Caco-2 (cell line): ENCODE data around the gene AAGAB. TPM values are rescaled to one million over a fixed set of nuclear protein-coding genes. Genes with fewer than 3 reads are reported as not detected.

Experiments
- BruUV-seq: library from RNA; stranded (reverse); fragments of 400-500 nt; replicated peaks from 2 replicates; lab custom pipeline; 2021; lab: Mats Ljungman, UMichigan
- CTCF ChIA-PET: fragments of 300-600 bp; sonication (Branson Sonifier 250); formaldehyde crosslinking; loops from one replicate; lab custom pipeline; 2022; ENCODE audit warnings: antibody characterized with exemption; lab: Charles Lee
- POLR2A ChIA-PET: fragments of 300-600 bp; sonication (Branson Sonifier 250); formaldehyde crosslinking; loops from one replicate; lab custom pipeline; 2022; ENCODE audit warnings: antibody characterized with exemption; lab: Charles Lee
- DNase-seq, 2 experiments: peaks; one replicate each; pipeline versions ENCODE4 v3.0.0 to v3.0.0-alpha.2; 2020 to 2022
- H3K27me3 ChIP-seq: replicated peaks from 2 replicates; pipeline ENCODE4 v1.6.0; 2011; ENCODE audit warnings: low read length; ENCODE audit not compliant: control insufficient read depth, insufficient read depth
- H3K36me3 ChIP-seq: 2 replicates; pipeline ENCODE4 v1.5.1; 2011; ENCODE audit warnings: low read length; ENCODE audit not compliant: control insufficient read depth, insufficient read depth
- H3K4me1 ChIP-seq: fragments of 250-450 bp; sonication (Bioruptor Pico); 2 replicates; pipeline ENCODE4 v1.5.1; 2020; ENCODE audit warnings: mild to moderate bottlenecking
- H3K4me3 ChIP-seq: 2 replicates; pipeline ENCODE4 v1.5.1; 2011; ENCODE audit warnings: low read depth, mild to moderate bottlenecking, control low read depth, low read length
- H3K9me3 ChIP-seq: fragments of 250-450 bp; sonication (Bioruptor Pico); 2 replicates; pipeline ENCODE4 v1.5.1; 2020; ENCODE audit warnings: mild to moderate bottlenecking, moderate library complexity
- H3K27ac Mint-ChIP-seq: one replicate; pipeline ENCODE4 v1.8.0; 2022; ENCODE audit warnings: mixed read lengths; ENCODE audit not compliant: unreplicated experiment
- H3K27me3 Mint-ChIP-seq: one replicate; pipeline ENCODE4 v1.8.0; 2022; ENCODE audit warnings: mixed read lengths; ENCODE audit not compliant: insufficient read depth, unreplicated experiment
- H3K36me3 Mint-ChIP-seq: one replicate; pipeline ENCODE4 v1.8.0; 2022; ENCODE audit warnings: mild to moderate bottlenecking, mixed read lengths; ENCODE audit not compliant: insufficient read depth, unreplicated experiment
- H3K4me1 Mint-ChIP-seq: one replicate; pipeline ENCODE4 v1.8.0; 2022; ENCODE audit warnings: low read depth, mixed read lengths; ENCODE audit not compliant: unreplicated experiment
- H3K4me3 Mint-ChIP-seq: one replicate; pipeline ENCODE4 v1.8.0; 2022; ENCODE audit warnings: mild to moderate bottlenecking, moderate library complexity, mixed read lengths; ENCODE audit not compliant: unreplicated experiment
- H3K9me3 Mint-ChIP-seq: one replicate; pipeline ENCODE4 v1.8.0; 2022; ENCODE audit warnings: mixed read lengths; ENCODE audit not compliant: unreplicated experiment
- intact Hi-C: fragments of 100-400 bp; cut with micrococcal nuclease; formaldehyde crosslinking; loops from one replicate; pipeline ENCODE4 v1.10.0; 2022; ENCODE audit not compliant: unreplicated experiment
- total RNA-seq: library from RNA; stranded (reverse); gene quantifications from 2 replicates; pipeline ENCODE4 v1.2.3, GENCODE V29; 2022
- TF ChIP-seq, protein P1 (sequence below), 2 experiments: fragments of 200-600 bp in 1 of 2; IDR thresholded peaks; 1 replicate in 1 of 2; 2 replicates in 1 of 2; pipeline versions ENCODE4 v1.5.1 to v1.8.0; 2011 to 2022; ENCODE audit warnings: antibody characterized with exemption in 1 of 2, control low read depth in 1 of 2, inconsistent platforms in 1 of 2, low read depth in 1 of 2, low read length in 1 of 2, mild to moderate bottlenecking in 1 of 2, moderate library complexity in 1 of 2; ENCODE audit not compliant: insufficient read depth in 1 of 2, severe bottlenecking in 1 of 2, unreplicated experiment in 1 of 2

The AAGAB gene
- total RNA-seq, 1 experiment from 2014 or later = 64.6 TPM

DNA sequence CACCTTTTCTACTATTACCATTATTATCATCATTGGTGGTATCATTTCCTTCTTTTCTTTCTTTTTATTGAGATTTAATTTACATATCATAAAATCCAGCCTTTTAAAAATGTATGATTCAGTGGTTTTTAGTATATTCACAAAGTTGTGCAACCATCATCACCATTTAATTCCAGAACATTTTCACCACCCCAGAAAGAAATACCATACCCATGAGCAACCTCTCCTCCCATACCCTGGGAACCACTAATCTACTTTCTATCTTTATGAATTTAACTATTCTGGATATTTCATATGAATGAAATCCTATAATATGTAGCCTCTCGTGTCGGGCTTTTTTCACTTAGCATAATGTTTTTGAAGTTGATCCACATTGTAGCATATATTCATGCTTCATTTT, 29.1 kb downstream of the AAGAB start:
- Histone ChIP-seq H3K4me3 (no peak overlapping the region), H3K27me3 (no peaks in the 10 kb centered on the region), H3K36me3 (no peaks in the 10 kb centered on the region), H3K9me3 (no peaks in the 10 kb centered on the region), H3K4me1 (no peaks in the 10 kb centered on the region)
- TF ChIP-seq, protein P1, sequence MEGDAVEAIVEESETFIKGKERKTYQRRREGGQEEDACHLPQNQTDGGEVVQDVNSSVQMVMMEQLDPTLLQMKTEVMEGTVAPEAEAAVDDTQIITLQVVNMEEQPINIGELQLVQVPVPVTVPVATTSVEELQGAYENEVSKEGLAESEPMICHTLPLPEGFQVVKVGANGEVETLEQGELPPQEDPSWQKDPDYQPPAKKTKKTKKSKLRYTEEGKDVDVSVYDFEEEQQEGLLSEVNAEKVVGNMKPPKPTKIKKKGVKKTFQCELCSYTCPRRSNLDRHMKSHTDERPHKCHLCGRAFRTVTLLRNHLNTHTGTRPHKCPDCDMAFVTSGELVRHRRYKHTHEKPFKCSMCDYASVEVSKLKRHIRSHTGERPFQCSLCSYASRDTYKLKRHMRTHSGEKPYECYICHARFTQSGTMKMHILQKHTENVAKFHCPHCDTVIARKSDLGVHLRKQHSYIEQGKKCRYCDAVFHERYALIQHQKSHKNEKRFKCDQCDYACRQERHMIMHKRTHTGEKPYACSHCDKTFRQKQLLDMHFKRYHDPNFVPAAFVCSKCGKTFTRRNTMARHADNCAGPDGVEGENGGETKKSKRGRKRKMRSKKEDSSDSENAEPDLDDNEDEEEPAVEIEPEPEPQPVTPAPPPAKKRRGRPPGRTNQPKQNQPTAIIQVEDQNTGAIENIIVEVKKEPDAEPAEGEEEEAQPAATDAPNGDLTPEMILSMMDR (IDR thresholded peaks at IDR 0.05; ENCODE audit: insufficient read depth in 1 of 2, low read depth in 1 of 2, low read length in 1 of 2, severe bottlenecking in 1 of 2, unreplicated experiment in 1 of 2) = no peak
- no peaks in the 10 kb centered on the region for H3K27me3 Mint-ChIP-seq
- BruUV-seq = no TSS peak
- intact Hi-C loops = no loop called here
- no peak overlapping the region for H3K4me3 Mint-ChIP-seq
- no peaks in the 10 kb centered on the region for H3K9me3 Mint-ChIP-seq
- POLR2A ChIA-PET = interaction anchor here (0.6 kb wide), 1 partner anchor 75 kb away, joined by 6 read pairs; no protein-coding TSS in a partner anchor
- no peaks in the 10 kb centered on the region for H3K4me1 Mint-ChIP-seq
- DNase-seq = no peak
- H3K27ac Mint-ChIP-seq = no peak overlapping the region
- peaks cover 11% of the 10 kb centered on the region for H3K36me3 Mint-ChIP-seq
- CTCF ChIA-PET = no interaction called here

GRCh38 chr15:67224889-67225288, 29.6 kb downstream of the AAGAB start:
- H3K9me3 ChIP-seq = no peaks in the 10 kb centered on the region
- H3K9me3 Mint-ChIP-seq = no peaks in the 10 kb centered on the region
- H3K4me3 Mint-ChIP-seq = no peak overlapping the region
- H3K36me3 Mint-ChIP-seq = peaks cover 11% of the 10 kb centered on the region
- H3K4me1 ChIP-seq = no peaks in the 10 kb centered on the region
- no peaks in the 10 kb centered on the region for H3K4me1 Mint-ChIP-seq
- TF ChIP-seq, protein P1 (IDR thresholded peaks at IDR 0.05; ENCODE audit: insufficient read depth in 1 of 2, low read depth in 1 of 2, low read length in 1 of 2, severe bottlenecking in 1 of 2, unreplicated experiment in 1 of 2) = no peak
- no peaks in the 10 kb centered on the region for H3K27me3 Mint-ChIP-seq
- BruUV-seq = no TSS peak
- intact Hi-C loops = no loop called here
- H3K36me3 ChIP-seq = no peaks in the 10 kb centered on the region
- no peak overlapping the region for H3K4me3 ChIP-seq
- no peaks in the 10 kb centered on the region for H3K27me3 ChIP-seq
- no peak overlapping the region for H3K27ac Mint-ChIP-seq
- ChIA-PET POLR2A (interaction anchor here (0.5 kb wide), 1 partner anchor 36 kb away, joined by 5 read pairs; no protein-coding TSS in a partner anchor), CTCF (no interaction called here)
- no peak for DNase-seq

GRCh38 chr15:67219288-67219687, 35.2 kb downstream of the AAGAB start:
- DNase-seq = no peak
- H3K4me1 Mint-ChIP-seq = no peaks in the 10 kb centered on the region
- no peaks in the 10 kb centered on the region for H3K9me3 Mint-ChIP-seq
- Histone ChIP-seq H3K4me3 (no peak overlapping the region), H3K4me1 (no peaks in the 10 kb centered on the region), H3K36me3 (no peaks in the 10 kb centered on the region), H3K9me3 (no peaks in the 10 kb centered on the region), H3K27me3 (no peaks in the 10 kb centered on the region)
- no TSS peak for BruUV-seq
- POLR2A ChIA-PET = no interaction called here
- peaks cover 20% of the 10 kb centered on the region for H3K36me3 Mint-ChIP-seq
- no peak overlapping the region for H3K27ac Mint-ChIP-seq
- CTCF ChIA-PET = no interaction called here
- intact Hi-C loops = no loop called here
- H3K4me3 Mint-ChIP-seq = no peak overlapping the region
- no peaks in the 10 kb centered on the region for H3K27me3 Mint-ChIP-seq
- TF ChIP-seq, protein P1 (IDR thresholded peaks at IDR 0.05; ENCODE audit: insufficient read depth in 1 of 2, low read depth in 1 of 2, low read length in 1 of 2, severe bottlenecking in 1 of 2, unreplicated experiment in 1 of 2) = no peak
